Activated CD4-positive, alpha-beta T cell treated with anti-CD3 and anti-CD28 coated beads, Interleukin-2, amount 10 ng/mL, durations not matched to agents 7 days and 5 days (primary cell): ENCODE results near the gene IRAK1BP1. TPM values are rescaled to one million over a fixed set of nuclear protein-coding genes. Genes with fewer than 3 reads are reported as not detected.
A peak's percentile ranks its signal among the peaks of the same experiment; 100 is the strongest.
"Not testable (repeated sequence)": the region's sequence is repeated elsewhere in the genome, so short reads cannot be mapped to it uniquely, and the experiment has no call there.

ENCODE experiments used
- CTCF ChIA-PET: fragments of 350-600 bp; sonication (Branson Sonifier 250); formaldehyde crosslinking; loops from one replicate; lab custom pipeline; 2021; ENCODE audit warnings: antibody characterized with exemption; lab: Charles Lee
- POLR2A ChIA-PET: fragments of 350-600 bp; sonication (Branson Sonifier 250); formaldehyde crosslinking; loops from one replicate; lab custom pipeline; 2021; ENCODE audit warnings: antibody characterized with exemption; lab: Charles Lee
- DNase-seq: peaks from one replicate; pipeline ENCODE4 v3.0.0-alpha.2; 2020
- H3K27ac Mint-ChIP-seq: one replicate; pipeline ENCODE4 v1.8.0; 2021; ENCODE audit warnings: mild to moderate bottlenecking, moderate library complexity, mixed read lengths
- H3K27me3 Mint-ChIP-seq: one replicate; pipeline ENCODE4 v1.8.0; 2021; ENCODE audit warnings: mixed read lengths
- H3K36me3 Mint-ChIP-seq: one replicate; pipeline ENCODE4 v1.8.0; 2021; ENCODE audit warnings: low read depth, mixed read lengths
- H3K4me1 Mint-ChIP-seq: one replicate; pipeline ENCODE4 v1.8.0; 2021; ENCODE audit warnings: mixed read lengths
- H3K4me3 Mint-ChIP-seq: one replicate; pipeline ENCODE4 v1.8.0; 2021; ENCODE audit warnings: mild to moderate bottlenecking, moderate library complexity, mixed read lengths
- H3K9me3 Mint-ChIP-seq: one replicate; pipeline ENCODE4 v1.8.0; 2021; ENCODE audit warnings: mixed read lengths
- total RNA-seq, 2 experiments: library from RNA; stranded (reverse); gene quantifications; one replicate each; pipeline ENCODE4 v1.2.3, GENCODE V29; 2021

IRAK1BP1 gene
- total RNA-seq, 2 experiments from 2014 or later, result 2.7 to 2.8 TPM

DNA sequence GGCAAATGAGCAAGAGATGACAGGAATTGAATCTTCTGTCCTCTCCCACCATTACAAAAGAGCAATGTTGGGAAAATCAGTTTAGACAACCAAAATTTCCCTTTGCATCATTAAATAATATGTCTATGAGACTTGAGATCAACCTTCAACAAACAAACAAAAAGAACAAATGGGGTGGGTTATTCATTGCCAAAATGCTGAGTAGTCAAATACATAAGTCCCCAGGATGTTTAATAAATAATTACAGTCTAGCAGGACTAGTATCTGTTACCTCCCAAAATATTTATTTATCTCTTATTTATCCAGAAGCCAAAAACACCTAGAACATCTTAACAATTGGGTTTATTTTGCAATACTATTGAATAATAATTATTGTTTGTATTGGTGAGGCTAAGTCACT, 16.2 kb upstream of the IRAK1BP1 start:
- Mint-ChIP-seq H3K27ac (no peak overlapping the region), H3K36me3 (no peaks in the 10 kb centered on the region)

DNA sequence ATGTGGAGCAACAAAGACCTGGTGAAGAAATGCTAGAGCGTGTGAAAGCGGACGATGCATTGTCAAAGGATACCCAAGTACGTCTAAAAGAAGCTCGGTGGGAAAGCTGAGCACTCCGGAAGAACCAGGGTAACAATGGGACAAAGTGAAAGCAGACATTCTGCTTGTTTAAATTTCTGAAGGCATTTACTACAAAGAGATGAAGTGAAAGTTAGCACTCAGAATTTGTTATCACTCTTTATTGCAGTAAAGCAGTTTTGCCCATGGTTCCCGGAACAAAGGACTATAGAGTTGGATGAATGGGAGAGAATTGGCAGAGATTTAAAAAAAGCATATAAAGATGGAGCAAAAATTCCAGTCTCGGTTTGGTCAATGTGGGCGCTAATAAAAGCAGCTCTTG, 12.8 kb upstream of the IRAK1BP1 start:
- Mint-ChIP-seq H3K4me1 (no peaks in the 10 kb centered on the region), H3K36me3 (no peaks in the 10 kb centered on the region), H3K4me3 (no peak overlapping the region), H3K27ac (no peak overlapping the region), H3K9me3 (no peaks in the 10 kb centered on the region), H3K27me3 (no peaks in the 10 kb centered on the region)
- ChIA-PET POLR2A (no interaction called here), CTCF (no interaction called here)
- no peak for DNase-seq

More for the DNA sequence above, 16.2 kb upstream of the IRAK1BP1 start:
- no peak for DNase-seq
- ChIA-PET CTCF (no interaction called here), POLR2A (no interaction called here)
- Mint-ChIP-seq H3K9me3 (no peaks in the 10 kb centered on the region), H3K4me1 (no peaks in the 10 kb centered on the region), H3K27me3 (no peaks in the 10 kb centered on the region), H3K4me3 (no peak overlapping the region)

DNA sequence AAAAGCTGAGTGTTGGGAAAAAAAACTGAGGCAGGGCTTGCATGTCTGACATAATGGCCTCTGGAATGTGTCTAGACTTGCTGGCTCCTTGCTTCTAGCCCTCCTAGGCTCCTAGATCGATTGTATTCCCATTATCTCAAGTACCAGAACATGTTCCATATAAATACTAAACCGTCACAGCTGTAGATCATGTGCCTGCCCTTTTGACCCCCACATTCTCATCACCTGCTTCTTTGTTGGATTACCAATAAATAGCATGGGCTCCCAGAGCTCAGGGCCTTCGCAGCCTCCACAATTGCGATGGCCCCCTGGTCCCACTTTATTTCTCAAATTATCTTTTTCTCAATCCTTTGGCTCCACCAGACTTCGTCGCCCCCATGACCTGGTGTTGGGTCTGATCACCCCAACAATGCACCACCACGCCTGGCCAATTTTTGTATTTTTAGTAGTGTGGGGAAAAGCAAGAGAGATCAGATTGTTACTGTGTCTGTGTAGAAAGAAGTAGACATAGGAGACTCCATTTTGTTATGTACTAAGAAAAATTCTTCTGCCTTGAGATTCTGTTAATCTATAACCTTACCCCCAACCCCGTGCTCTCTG, 8.9 kb upstream of the IRAK1BP1 start:
- H3K27me3 Mint-ChIP-seq, H3K27ac Mint-ChIP-seq, H3K36me3 Mint-ChIP-seq, POLR2A ChIA-PET, DNase-seq, H3K4me3 Mint-ChIP-seq, H3K9me3 Mint-ChIP-seq, H3K4me1 Mint-ChIP-seq: not testable (repeated sequence)
- CTCF ChIA-PET, result interaction anchor here (0.6 kb wide), 1 partner anchor 8 kb away, joined by 3 read pairs; no protein-coding TSS in a partner anchor

DNA sequence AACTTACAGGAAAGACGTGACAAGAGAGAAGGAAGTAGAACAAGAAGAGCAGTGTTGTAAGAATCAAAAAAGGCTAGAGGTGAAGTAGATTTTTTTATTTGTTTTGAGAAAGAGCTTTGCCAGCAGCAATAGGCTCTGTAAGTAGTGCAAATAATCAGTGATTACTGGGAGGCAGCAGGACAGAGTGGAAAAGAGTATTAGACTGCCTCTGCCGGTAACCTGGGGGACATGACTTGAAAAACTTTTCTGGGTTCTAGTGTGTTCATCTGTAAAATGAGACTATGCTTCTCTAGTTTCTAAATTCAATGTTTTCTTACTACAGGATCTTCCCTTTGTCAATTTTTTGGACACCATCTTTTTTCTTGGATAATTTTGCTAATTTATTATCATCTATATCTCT, 5.8 kb upstream of the IRAK1BP1 start:
- Mint-ChIP-seq H3K36me3 (no peaks in the 10 kb centered on the region), H3K4me1 (peaks cover 6% of the 10 kb centered on the region), H3K27ac (no peak overlapping the region), H3K9me3 (no peaks in the 10 kb centered on the region), H3K27me3 (no peaks in the 10 kb centered on the region), H3K4me3 (no peak overlapping the region)
- no peak for DNase-seq
- ChIA-PET POLR2A (no interaction called here), CTCF (no interaction called here)

DNA sequence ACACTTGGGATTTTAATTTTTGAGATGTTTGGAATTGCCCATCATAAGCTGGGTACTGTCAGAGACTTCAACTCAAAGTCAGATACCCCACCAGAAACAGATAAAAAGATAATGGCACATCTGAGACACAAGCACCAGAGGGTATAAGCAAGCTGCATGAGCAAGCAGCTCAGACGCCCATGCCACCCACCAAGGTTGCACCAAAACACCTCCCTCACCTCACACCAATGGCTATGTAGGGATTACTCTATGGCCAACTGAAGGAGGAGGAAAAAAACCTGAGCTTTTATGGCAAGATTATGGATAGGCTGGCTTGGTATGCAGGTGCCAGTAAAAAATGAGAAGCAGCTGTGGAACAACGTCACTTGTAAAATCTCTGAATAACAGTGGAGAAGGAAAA, 3.8 kb upstream of the IRAK1BP1 start:
- H3K27me3 Mint-ChIP-seq, result no peaks in the 10 kb centered on the region
- no peak overlapping the region for H3K4me3 Mint-ChIP-seq
- H3K36me3 Mint-ChIP-seq, result no peaks in the 10 kb centered on the region
- H3K27ac Mint-ChIP-seq, result no peak overlapping the region
- no peak for DNase-seq
- CTCF ChIA-PET, result interaction anchor here (0.7 kb wide), 1 partner anchor 163 kb away, joined by 3 read pairs; no protein-coding TSS in a partner anchor
- H3K9me3 Mint-ChIP-seq, result no peaks in the 10 kb centered on the region
- POLR2A ChIA-PET, result no interaction called here
- H3K4me1 Mint-ChIP-seq, result peaks cover 21% of the 10 kb centered on the region

DNA sequence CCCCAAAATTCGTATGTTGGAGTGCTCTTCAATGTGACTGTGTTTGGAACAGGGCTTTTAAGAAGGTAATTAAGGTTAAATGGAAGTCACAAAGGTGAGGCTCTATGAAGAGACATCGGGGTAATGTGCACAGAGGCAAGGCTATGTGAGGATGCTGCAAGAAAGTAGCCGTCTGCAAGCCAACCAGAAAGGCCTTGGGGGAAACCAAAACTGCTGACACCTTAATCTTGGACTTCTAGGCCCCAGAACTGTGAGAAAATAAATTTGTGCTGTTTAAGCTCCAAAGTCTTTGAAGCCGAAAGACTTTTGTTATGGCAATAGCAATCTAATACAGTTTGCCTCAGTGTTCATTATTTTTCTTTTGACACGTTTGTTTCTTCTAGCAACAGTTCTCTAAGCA, 2.4 kb upstream of the IRAK1BP1 start:
- no peak for DNase-seq
- H3K4me1 Mint-ChIP-seq, result peaks cover 23% of the 10 kb centered on the region
- no peak overlapping the region for H3K27ac Mint-ChIP-seq
- H3K9me3 Mint-ChIP-seq, result no peaks in the 10 kb centered on the region
- no peaks in the 10 kb centered on the region for H3K27me3 Mint-ChIP-seq
- POLR2A ChIA-PET, result no interaction called here
- no peaks in the 10 kb centered on the region for H3K36me3 Mint-ChIP-seq
- CTCF ChIA-PET, result interaction anchor here (0.6 kb wide), 1 partner anchor 80 kb away, joined by 4 read pairs; no protein-coding TSS in a partner anchor
- H3K4me3 Mint-ChIP-seq, result no peak overlapping the region

DNA sequence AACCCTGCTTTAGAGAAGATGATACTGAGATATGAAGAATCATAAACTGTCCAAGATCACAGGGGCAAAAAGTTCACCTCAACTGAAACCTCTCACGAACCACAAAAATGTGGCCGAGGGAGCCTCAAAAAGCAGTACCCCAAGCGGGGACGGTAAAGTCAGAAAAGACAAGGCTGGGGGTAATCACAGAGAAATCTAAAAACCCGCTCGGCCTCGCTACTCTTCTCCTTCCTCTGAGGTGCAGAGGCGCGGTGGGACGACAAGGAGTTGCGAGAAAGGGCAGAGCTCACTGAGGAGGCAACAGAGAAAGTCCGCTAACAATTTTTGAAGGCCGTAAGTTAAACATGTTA, 356 bp upstream of the IRAK1BP1 start:
- Mint-ChIP-seq H3K27me3 (no peaks in the 10 kb centered on the region), H3K36me3 (peaks cover 3% of the 10 kb centered on the region), H3K27ac (peak overlapping the region; percentile 95), H3K4me3 (peak overlapping the region; percentile 89), H3K9me3 (no peaks in the 10 kb centered on the region), H3K4me1 (peaks cover 26% of the 10 kb centered on the region)
- no peak for DNase-seq
- ChIA-PET POLR2A (no interaction called here), CTCF (interaction anchor here (1.6 kb wide), 1 partner anchor 14 kb away, joined by 4 read pairs; no protein-coding TSS in a partner anchor)

DNA sequence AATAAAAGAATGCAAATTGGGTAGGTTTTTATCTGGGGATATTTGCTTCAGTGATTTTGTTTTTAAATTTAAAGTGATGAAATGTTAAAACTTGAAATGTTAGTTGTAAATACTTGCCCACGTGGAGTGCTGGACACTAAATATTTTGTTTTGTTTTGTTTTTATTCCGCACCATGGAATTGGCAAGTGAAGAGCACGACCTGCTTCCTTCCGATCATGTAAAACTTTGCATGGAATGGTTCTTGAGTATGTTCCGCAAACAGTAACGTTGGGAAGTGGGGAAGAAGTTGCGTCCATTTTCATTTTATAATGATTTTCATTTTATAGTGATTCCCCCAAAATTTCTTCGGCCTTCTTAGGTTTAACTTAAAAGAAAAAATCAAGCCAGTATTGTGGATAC, 765 bp downstream of the IRAK1BP1 start:
- no peaks in the 10 kb centered on the region for H3K9me3 Mint-ChIP-seq
- peaks cover 3% of the 10 kb centered on the region for H3K36me3 Mint-ChIP-seq
- H3K27me3 Mint-ChIP-seq, result no peaks in the 10 kb centered on the region
- peak overlapping the region; percentile 95 for H3K27ac Mint-ChIP-seq
- no peak for DNase-seq
- POLR2A ChIA-PET, result no interaction called here
- peak overlapping the region; percentile 89 for H3K4me3 Mint-ChIP-seq
- CTCF ChIA-PET, result no interaction called here
- H3K4me1 Mint-ChIP-seq, result peaks cover 26% of the 10 kb centered on the region

DNA sequence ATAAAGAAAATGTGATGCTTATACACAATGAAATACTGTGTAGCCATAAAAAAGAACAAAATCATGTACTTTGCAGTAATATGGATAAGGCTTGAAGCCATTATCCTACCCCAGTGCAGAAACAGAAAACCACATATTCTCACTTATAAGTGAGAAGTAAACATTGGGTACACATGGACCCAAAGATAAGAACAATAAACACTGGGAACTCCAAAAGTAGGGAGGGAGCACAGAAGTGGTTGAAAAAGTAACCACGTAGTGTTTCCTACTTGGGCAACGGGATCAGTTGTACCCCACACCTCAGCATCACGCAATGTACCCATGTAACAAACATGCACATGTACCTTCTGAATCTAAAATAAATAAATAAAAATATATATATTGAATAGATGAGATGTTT, 8.2 kb downstream of the IRAK1BP1 start:
- Mint-ChIP-seq H3K27me3 (no peaks in the 10 kb centered on the region), H3K9me3 (peaks cover 7% of the 10 kb centered on the region), H3K27ac (no peak overlapping the region), H3K4me1 (no peaks in the 10 kb centered on the region), H3K4me3 (no peak overlapping the region), H3K36me3 (peaks cover 5% of the 10 kb centered on the region)
- no peak for DNase-seq
- ChIA-PET CTCF (no interaction called here), POLR2A (no interaction called here)

DNA sequence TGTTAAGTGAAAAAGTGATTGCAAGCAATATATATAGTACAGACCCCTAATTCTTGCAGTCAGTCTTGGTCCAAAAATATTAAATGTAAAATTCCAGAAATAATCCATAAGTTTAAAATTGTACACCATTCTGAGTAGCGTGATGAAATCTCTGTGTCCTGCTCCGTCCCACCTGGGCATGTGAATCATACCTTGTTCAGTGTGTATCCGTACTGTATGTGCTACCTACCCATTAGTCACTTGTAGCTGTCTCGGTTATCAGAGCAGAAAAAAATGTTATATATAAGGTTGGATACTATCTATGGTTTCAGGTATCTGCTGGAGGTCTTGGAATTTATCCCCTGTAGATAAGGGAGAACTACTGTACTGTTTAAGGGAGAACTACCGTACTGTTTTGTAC, 16.3 kb downstream of the IRAK1BP1 start:
- ChIA-PET CTCF (no interaction called here), POLR2A (no interaction called here)
- no peak overlapping the region for H3K27ac Mint-ChIP-seq
- peaks cover 9% of the 10 kb centered on the region for H3K36me3 Mint-ChIP-seq
- no peak for DNase-seq
- no peaks in the 10 kb centered on the region for H3K27me3 Mint-ChIP-seq
- no peaks in the 10 kb centered on the region for H3K4me1 Mint-ChIP-seq
- H3K9me3 Mint-ChIP-seq, result peaks cover under 1% of the 10 kb centered on the region
- H3K4me3 Mint-ChIP-seq, result no peak overlapping the region

DNA sequence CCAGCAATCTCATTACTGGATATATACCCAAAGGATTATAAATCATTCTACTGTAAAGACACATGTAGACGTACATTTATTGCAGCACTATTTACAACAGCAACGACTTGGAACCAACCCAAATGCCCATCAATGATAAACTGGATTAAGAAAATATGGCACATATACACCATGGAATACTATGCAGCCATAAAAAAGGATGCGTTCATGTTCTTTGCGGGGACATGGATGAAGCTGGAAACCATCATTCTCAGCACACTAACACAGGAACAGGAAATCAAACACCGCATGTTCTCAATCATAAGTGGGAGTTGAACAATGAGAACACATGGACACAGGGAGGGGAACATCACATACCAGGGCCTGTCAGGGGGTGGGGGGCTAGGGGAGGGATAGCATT, 22.6 kb downstream of the IRAK1BP1 start:
- POLR2A ChIA-PET, H3K9me3 Mint-ChIP-seq, DNase-seq, H3K27me3 Mint-ChIP-seq, H3K4me1 Mint-ChIP-seq, H3K27ac Mint-ChIP-seq, H3K4me3 Mint-ChIP-seq, CTCF ChIA-PET, H3K36me3 Mint-ChIP-seq: not testable (repeated sequence)

DNA sequence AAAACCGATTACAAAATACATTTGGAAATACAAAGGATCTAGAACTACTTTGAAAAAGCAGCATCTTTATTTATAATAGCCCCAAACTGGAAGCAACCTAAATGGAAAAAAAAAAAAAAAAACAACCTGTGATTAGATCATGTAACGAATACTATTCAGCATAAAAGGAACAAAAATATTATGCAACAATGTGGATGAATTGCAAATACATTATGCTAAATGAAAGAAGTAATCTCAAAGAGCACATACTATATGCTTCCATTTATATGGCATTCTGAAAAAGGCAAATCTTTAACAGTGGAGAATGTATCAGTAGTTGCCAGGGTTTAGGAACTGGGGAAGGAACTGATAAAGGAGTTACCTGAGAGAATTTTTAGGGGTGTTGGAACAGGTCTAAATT, 28.9 kb downstream of the IRAK1BP1 start:
- Mint-ChIP-seq H3K36me3 (no peaks in the 10 kb centered on the region), H3K27ac (no peak overlapping the region), H3K27me3 (no peaks in the 10 kb centered on the region), H3K9me3 (no peaks in the 10 kb centered on the region), H3K4me3 (no peak overlapping the region), H3K4me1 (no peaks in the 10 kb centered on the region)
- DNase-seq, result no peak
- ChIA-PET CTCF (no interaction called here), POLR2A (no interaction called here)

DNA sequence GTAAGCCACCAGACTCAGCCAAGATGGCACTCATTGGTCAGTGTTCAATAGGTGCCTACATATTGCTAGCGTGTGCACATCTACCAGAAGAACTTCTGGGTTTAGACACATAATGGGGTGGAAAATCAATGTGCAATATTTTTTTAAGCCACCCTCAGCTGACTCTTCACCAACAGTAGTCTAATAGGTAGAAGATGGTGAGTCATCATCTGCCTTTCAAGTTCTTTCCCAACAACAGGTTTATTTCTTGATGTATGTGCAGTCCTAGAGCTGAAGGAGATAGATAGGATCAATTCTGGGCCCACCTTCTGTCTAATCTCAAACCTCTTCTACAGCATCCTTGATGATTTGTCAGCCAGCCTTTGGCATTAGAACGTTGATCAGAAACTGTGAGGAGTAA, 41.3 kb downstream of the IRAK1BP1 start:
- Mint-ChIP-seq H3K9me3 (no peaks in the 10 kb centered on the region), H3K4me1 (peaks cover 14% of the 10 kb centered on the region), H3K36me3 (peaks cover 5% of the 10 kb centered on the region), H3K27me3 (peaks cover 20% of the 10 kb centered on the region), H3K4me3 (no peak overlapping the region), H3K27ac (no peak overlapping the region)
- no peak for DNase-seq
- POLR2A ChIA-PET, result no interaction called here
- CTCF ChIA-PET, result no interaction called here

DNA sequence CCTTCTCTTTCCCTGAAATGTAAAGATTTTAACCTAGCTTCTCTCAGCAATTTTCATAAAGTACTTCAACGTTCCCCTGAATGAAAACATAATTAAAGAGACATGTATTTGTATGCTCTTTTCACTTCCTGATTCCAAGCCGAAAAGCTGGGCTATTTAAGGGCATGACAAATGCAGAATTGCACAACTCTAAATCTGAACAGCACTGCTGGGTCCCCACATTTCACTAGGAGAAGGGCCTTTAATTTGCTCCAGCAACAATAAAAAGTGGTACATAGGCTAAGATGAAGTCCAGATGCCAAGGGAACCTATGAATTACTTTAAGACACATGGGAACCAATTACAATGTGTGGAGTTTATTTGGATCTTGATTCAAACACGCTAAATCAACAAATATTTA, 42.0 kb downstream of the IRAK1BP1 start:
- no peak overlapping the region for H3K27ac Mint-ChIP-seq
- no peak overlapping the region for H3K4me3 Mint-ChIP-seq
- H3K9me3 Mint-ChIP-seq, result no peaks in the 10 kb centered on the region
- POLR2A ChIA-PET, result no interaction called here
- H3K27me3 Mint-ChIP-seq, result peaks cover 20% of the 10 kb centered on the region
- CTCF ChIA-PET, result no interaction called here
- peaks cover 5% of the 10 kb centered on the region for H3K36me3 Mint-ChIP-seq
- peaks cover 14% of the 10 kb centered on the region for H3K4me1 Mint-ChIP-seq
- no peak for DNase-seq
